NCI-H526 (cell line): ENCODE measurements around the gene EPHA5.

Source experiments
- DNase-seq, 2 experiments: peaks; one replicate each; lab custom pipeline; 2025; lab: John Stamatoyannopoulos, UW

Gene EPHA5

GRCh38 chr4:65498606-65499005 lies 171.7 kb downstream of the EPHA5 start:
- no peak for DNase-seq

DNA sequence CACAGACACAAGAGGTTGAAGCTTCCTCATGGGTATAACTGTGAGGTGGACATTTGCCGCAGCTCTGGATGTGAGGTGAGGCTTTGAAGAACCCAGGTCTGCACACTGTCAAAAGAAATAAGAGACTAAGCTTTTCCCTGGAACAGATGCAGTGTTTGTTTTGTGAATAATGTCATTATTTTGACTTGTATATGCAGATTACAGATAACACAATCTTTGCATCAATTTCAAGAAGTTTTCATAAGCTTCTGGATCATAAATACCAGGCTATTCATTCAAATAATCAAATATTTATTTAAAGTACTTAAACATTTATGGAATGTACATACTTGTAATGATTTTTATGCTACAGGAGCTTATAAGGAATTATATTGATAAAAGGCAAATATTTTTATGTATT lies 174.8 kb downstream of the EPHA5 start:
- no peak for DNase-seq

DNA sequence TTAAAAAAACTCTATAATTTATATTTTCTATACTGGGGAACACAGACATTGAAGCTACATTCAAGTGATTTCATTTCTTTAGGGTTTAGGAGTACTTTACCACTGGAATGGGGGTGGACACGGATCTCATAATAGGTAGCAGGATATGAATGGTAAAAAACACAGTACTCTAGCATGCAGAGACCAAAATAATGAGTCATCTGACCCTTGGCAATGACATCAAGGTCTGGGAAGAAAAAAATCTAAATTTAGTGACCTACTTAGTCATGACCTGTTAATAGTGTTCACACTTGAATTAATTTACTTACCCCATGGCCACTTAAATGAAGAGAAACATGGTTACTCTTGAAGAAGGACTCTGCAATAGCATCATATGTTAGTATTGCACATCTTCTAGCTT lies 187.9 kb downstream of the EPHA5 start:
- no peak for DNase-seq

DNA sequence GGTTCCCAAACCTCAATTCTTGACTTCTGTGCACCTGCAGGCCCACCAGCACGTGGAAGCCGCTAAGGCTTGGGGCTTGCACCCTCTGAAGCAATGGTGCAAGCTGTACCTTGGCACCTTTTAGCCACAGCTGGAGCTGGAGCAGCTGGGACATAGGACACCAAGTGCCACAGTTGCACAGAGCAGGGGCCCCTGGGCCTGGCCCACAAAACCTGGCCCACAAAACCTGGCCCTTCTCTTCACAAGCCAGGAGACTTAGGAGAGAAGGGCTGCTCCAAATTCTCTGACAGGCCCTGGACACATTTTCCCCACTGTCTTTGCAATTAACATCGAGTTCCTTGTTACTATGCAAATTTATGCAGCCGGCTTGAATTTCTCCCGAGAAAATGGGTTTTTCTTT lies 197.8 kb downstream of the EPHA5 start:
- no peak for DNase-seq

DNA sequence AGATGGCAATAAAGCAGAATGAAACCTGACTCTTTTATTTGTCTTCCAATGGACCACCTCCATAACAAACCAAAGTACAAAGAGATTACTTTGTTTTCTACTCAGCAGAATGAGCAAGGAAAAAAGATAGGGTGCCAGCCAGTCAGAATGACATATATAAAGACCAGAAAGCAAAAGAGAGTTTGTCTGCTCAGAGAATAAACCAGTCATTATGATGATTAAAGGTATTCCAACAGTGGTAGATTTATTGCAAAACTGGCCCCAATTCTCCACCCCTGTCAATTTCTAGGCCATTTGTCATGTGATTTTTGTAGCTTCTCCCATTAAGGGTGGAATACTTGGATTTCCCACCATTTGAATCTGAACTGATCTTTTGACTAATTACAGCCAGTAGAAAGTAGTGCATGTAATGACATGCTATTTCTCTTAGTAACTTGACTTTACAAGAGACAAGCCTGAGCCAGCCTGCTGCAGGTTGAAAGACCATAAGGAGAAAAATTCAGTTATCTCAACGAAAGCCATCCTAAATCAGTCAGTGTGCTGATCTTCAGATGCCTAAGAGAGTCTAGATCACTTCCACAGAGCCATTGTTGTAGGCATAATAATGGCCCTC lies 203.1 kb downstream of the EPHA5 start:
- DNase-seq: no peak

GRCh38 chr4:65461781-65462180 lies 208.5 kb downstream of the EPHA5 start:
- no peak for DNase-seq

GRCh38 chr4:65457011-65457410 lies 213.3 kb downstream of the EPHA5 start:
- DNase-seq: no peak

- DNase-seq: no peak
Measured at GRCh38 chr4:65456579-65456978, 213.7 kb downstream of the EPHA5 start.

- DNase-seq: no peak
Measured at GRCh38 chr4:65453398-65453797, 216.9 kb downstream of the EPHA5 start.

DNA sequence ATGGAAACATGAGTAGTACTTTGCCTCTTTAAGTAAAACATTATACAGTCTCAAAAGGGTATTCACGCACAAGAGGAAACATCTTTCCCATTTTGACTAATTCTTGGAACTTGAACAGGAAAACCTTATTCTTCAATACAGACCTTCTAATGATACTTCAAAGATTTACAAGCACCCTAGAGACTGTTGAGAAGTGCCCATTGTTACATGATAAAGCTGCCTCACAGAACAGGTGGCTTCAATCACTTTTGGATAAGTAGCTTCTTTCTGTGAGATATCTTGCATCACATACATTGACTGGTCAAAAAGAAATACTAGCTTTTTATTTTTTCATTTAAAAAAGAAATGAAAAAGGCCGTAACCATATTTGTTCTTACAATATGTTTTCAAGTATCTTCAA lies 219.4 kb downstream of the EPHA5 start:
- no peak for DNase-seq

DNA sequence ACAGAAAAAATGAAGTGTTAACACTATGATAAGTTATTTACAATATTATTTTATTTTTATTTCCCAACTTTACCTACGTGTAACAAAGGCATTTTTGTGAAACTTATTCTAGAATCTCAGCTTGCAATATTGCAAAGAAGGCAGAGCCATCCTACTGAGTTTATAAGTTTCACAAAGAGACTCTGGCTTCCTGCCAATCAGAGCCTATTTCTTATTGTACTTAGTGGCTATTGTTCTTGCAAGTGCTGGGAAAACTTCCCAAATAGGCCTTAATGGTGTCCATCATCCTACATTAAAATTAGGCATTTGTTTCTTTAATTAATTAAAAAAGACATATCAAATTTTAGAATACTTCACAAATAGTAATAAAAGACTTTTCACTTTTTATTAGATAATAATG lies 233.2 kb downstream of the EPHA5 start:
- DNase-seq: no peak

- DNase-seq: no peak
Measured at GRCh38 chr4:65422109-65422508, 248.2 kb downstream of the EPHA5 start.

- DNase-seq: no peak
Measured at GRCh38 chr4:65420036-65420435, 250.3 kb downstream of the EPHA5 start.

DNA sequence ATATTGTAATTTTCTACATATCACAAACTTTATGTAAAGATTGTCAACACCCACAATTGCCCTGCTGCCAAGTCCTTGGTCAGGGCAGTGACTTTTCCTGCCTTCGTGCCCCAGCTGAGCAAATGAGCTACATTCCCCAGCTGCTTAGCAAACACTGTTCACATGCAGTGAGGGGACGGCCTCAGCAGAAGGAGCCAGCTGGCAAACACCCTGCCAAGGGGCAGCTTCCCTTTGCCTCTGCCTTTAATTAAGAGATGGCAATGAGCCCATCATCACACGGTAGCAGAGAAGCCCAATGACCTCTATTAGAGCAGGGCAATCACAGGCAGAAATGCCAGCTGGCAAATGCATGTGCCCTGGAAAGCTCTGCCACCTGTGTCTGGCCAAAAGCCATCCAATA lies 253.4 kb downstream of the EPHA5 start:
- DNase-seq: no peak

- DNase-seq: no peak
Measured at GRCh38 chr4:65407483-65407882, 262.8 kb downstream of the EPHA5 start.

DNA sequence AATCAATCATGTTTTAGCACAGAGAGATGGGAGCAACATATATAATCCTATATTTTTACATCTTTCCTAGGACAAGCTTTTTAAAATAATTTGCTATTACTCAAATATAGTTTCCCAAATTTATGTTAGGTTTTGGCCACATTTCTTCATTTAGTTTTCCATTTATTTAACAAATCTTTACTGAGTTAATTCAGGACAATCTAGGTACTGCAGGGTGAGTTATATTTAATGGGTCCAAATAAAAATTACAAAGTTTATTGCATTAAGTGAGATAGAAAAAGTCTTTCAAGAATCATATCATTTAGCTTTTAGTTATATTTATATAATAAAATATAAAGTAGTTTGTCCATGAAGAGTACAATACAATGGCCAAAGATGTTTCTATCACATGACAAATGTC lies 269.2 kb downstream of the EPHA5 start:
- DNase-seq: no peak

DNA sequence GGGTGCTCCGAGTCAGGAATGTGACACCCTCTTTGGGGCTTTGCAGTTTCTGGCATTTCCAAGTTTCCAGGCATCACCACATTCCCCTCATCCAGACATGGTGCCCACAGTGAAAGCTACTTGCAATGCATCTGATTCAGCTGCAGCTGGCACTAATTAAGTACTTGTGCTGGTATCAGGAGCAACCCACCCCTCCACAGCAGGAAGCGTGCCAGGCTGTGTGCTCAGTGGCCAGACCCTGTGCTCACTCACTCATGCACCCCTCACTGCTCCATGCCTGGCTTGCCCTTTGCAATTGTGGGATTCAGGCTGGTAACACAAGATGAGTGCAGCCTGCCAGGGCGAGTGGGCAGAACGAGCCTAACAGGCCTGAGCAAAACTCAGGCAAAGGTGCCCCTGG lies 271.2 kb downstream of the EPHA5 start:
- DNase-seq: no peak

DNA sequence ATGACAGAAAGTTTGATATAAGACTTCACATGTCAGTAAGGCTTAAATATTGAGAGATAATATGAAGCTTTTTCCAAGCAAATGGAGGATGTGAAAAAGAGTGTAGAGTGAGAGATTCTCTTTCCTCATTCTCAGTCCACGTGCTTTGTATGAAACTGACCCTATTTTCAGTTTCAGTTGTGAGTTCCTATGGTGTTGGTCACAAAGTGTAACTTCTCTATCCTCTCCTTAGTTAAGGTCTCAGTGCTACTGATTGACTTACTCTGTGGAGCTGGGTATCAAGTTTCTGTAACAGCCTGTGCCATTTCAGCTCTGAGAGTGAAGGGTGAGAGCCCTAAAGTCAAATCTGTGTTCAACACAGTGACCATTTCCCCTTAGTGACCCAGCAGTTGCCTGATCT lies 277.2 kb downstream of the EPHA5 start:
- DNase-seq: no peak

GRCh38 chr4:65392488-65392887 lies 277.8 kb downstream of the EPHA5 start:
- DNase-seq: no peak

DNA sequence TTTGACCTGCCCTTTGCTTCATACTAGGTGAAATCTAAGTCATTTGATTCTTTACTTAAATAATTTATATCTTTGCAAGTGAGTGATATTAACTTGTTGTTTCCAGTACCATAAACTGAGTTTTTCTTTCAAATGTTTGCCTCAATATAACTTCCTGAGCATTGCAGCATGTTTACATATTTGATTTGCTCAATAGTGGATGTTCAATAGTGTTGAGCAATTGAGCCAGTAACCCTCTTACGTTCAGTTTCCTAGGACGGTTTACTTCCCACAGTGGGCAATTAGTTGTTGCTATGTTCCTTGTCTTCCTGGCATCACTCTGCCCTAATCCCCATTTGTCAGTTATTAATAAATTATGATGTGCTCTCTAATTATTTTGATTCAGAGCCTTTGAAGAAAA lies 278.5 kb downstream of the EPHA5 start:
- no peak for DNase-seq

DNA sequence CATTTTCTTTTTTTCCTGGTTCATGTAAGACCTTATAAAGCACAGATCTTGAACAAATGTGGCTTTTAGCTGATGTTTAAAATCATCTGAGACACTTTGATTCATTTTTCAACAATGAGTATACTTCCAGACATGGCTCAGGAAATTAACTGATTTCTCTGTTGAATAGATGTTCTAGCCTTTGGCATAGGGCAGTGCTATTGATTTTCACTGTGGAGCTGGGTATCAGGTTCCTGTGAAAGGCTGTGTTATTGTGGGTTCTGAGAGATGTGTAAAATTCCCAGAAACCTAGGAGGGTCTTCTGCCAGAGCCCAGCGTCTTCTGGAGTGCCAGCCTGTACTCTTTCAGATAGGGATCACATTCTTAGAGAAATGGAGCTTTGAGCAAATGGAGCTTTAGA lies 278.9 kb downstream of the EPHA5 start:
- no peak for DNase-seq

- DNase-seq: no peak
Measured at GRCh38 chr4:65386927-65387326, 283.4 kb downstream of the EPHA5 start.

DNA sequence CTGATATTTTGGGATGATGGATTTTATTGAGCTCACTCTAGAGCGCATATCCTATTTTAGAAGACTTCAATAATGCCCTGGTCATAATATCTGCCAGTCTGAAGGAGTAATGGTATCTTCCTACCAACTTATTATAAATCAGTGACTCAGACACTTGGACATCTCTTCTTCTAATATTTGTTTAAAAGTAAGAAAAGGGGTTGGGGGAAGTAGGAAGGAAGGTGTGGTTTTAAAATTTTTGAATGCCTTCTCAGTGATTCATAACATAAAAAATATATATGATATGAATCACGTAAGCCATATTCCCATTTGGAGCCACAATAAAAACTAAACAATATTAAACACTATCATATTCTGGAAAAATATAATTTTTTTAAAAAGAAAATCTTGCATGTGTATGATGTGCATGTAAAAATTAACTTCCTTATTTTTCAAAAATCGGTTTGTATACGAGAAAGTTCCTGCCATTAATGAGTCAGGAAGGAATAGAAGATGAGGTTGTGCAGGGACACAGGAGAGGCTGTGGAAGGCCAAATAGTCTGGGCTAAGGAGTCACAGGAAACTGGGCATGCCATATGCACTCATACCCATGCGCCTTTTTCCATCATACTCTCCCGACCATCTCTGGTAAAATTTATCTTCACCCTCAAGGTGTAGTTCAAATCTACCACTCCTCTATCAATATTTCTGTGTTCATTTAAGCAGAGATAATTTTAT lies 286.5 kb downstream of the EPHA5 start:
- DNase-seq: no peak

- DNase-seq: no peak
Measured at GRCh38 chr4:65381648-65382047, 288.6 kb downstream of the EPHA5 start.
